Neutrophil (primary cell): ENCODE results near the gene CYFIP2.

Experiments
- H3K27ac ChIP-seq: fragments of 200-600 bp; sonication (generic); 2 replicates; pipeline ENCODE4 v1.5.1; 2016; ENCODE audit warnings: mild to moderate bottlenecking, moderate library complexity
- H3K27me3 ChIP-seq: fragments of 200-600 bp; sonication (generic); 2 replicates; pipeline ENCODE4 v1.6.0; 2016; ENCODE audit warnings: mild to moderate bottlenecking
- H3K36me3 ChIP-seq: fragments of 200-600 bp; sonication (generic); 2 replicates; pipeline ENCODE4 v1.5.1; 2017
- H3K4me1 ChIP-seq, 2 experiments: fragments of 200-600 bp in 1 of 2; sonication (generic) in 1 of 2; 1 replicate in 1 of 2; 2 replicates in 1 of 2; pipeline versions ENCODE4 v1.5.1 to v1.6.1; 2013 to 2016; ENCODE audit warnings: low read depth in 1 of 2, low read length in 1 of 2, mild to moderate bottlenecking in 1 of 2, moderate library complexity in 1 of 2; ENCODE audit not compliant: control insufficient read depth in 1 of 2, insufficient read depth in 1 of 2
- H3K4me3 ChIP-seq, 2 experiments: fragments of 200-600 bp in 1 of 2; sonication (generic) in 1 of 2; 1 replicate in 1 of 2; 2 replicates in 1 of 2; pipeline ENCODE4 v1.5.1; 2013 to 2016; ENCODE audit warnings: low read depth in 1 of 2, low read length in 1 of 2, mild to moderate bottlenecking in 1 of 2, moderate library complexity in 1 of 2
- H3K9me3 ChIP-seq: fragments of 200-600 bp; sonication (generic); 2 replicates; pipeline ENCODE4 v1.5.1; 2016
- CTCF ChIP-seq: fragments of 200-600 bp; sonication (generic); IDR thresholded peaks from 2 replicates; pipeline ENCODE4 v1.5.1; 2016; ENCODE audit warnings: antibody characterized with exemption

The CYFIP2 gene

GRCh38 chr5:157443041-157443549, 177.2 kb downstream of the CYFIP2 start:
- Histone ChIP-seq H3K27me3 (peaks cover 41% of the 10 kb centered on the region), H3K36me3 (no peaks in the 10 kb centered on the region), H3K27ac (no peak overlapping the region), H3K4me3 (no peak overlapping the region), H3K4me1 (no peaks in the 10 kb centered on the region), H3K9me3 (no peaks in the 10 kb centered on the region)
- TF ChIP-seq CTCF = no peak

- H3K36me3 ChIP-seq = no peaks in the 10 kb centered on the region
- no peak for TF ChIP-seq CTCF
- H3K27me3 ChIP-seq = peaks cover 41% of the 10 kb centered on the region
- no peak overlapping the region for H3K27ac ChIP-seq
- H3K4me3 ChIP-seq = no peak overlapping the region
- no peaks in the 10 kb centered on the region for H3K4me1 ChIP-seq
- no peaks in the 10 kb centered on the region for H3K9me3 ChIP-seq
These were observed 178.3 kb downstream of the CYFIP2 start for GRCh38 chr5:157444224-157444623.
